SIG-M5 treated with dmso at 0.1 percent for 504 hours (cell line): Measurements from ENCODE around the gene ANK3.

Experiments
- DNase-seq: peaks from one replicate; lab custom pipeline; 2025; ENCODE audit not compliant: unreplicated experiment; lab: John Stamatoyannopoulos, UW

The ANK3 gene

GRCh38 chr10:60283397-60283796, 106.3 kb downstream of the ANK3 start:
- no peak for DNase-seq

- peak; percentile 87 for DNase-seq
Measured at GRCh38 chr10:60282771-60283353, 106.8 kb downstream of the ANK3 start.

- DNase-seq: no peak
Measured at GRCh38 chr10:60281792-60282353, 107.8 kb downstream of the ANK3 start.

GRCh38 chr10:60281331-60281730, 108.3 kb downstream of the ANK3 start:
- DNase-seq: no peak

- no peak for DNase-seq
Measured at GRCh38 chr10:60280475-60280874, 109.2 kb downstream of the ANK3 start.

GRCh38 chr10:60277656-60278055, 112.0 kb downstream of the ANK3 start:
- no peak for DNase-seq

GRCh38 chr10:60276232-60276631, 113.4 kb downstream of the ANK3 start:
- no peak for DNase-seq

- peak; percentile 48 for DNase-seq
Measured at GRCh38 chr10:60271319-60272040, 118.2 kb downstream of the ANK3 start.

GRCh38 chr10:60270426-60270825, 119.2 kb downstream of the ANK3 start:
- no peak for DNase-seq

GRCh38 chr10:60267802-60268201, 121.9 kb downstream of the ANK3 start:
- DNase-seq: no peak

GRCh38 chr10:60266513-60266912, 123.2 kb downstream of the ANK3 start:
- no peak for DNase-seq

- DNase-seq: no peak
Measured at GRCh38 chr10:60262647-60263126, 127.0 kb downstream of the ANK3 start.

GRCh38 chr10:60260321-60260720, 129.4 kb downstream of the ANK3 start:
- peak; percentile 0 for DNase-seq

GRCh38 chr10:60258429-60258797, 131.3 kb downstream of the ANK3 start:
- no peak for DNase-seq

- DNase-seq: no peak
Measured at GRCh38 chr10:60257767-60258428, 131.8 kb downstream of the ANK3 start.

GRCh38 chr10:60254776-60255175, 134.9 kb downstream of the ANK3 start:
- no peak for DNase-seq

GRCh38 chr10:60253484-60253883, 136.2 kb downstream of the ANK3 start:
- no peak for DNase-seq

GRCh38 chr10:60252688-60253087, 137.0 kb downstream of the ANK3 start:
- no peak for DNase-seq

GRCh38 chr10:60246382-60246781, 143.3 kb downstream of the ANK3 start:
- no peak for DNase-seq

- no peak for DNase-seq
Measured at GRCh38 chr10:60239228-60239627, 150.4 kb downstream of the ANK3 start.

- no peak for DNase-seq
Measured at GRCh38 chr10:60238759-60239100, 150.9 kb downstream of the ANK3 start.
